HepG2 (cell line): ENCODE results near the gene CNR2. TPM values are rescaled to one million over a fixed set of nuclear protein-coding genes. Genes with fewer than 3 reads are reported as not detected.
A peak's percentile ranks its signal among the peaks of the same experiment; 100 is the strongest.

Source experiments
- GABPA ChIP-seq, 2 experiments: IDR thresholded peaks; 2 replicates each; pipeline ENCODE4 v1.6.1; 2011 to 2016; ENCODE audit warnings: low read depth in 2 of 2, low read length in 1 of 2, missing biosample characterization in 1 of 2, missing genetic modification characterization in 1 of 2
- IKZF5 ChIP-seq: IDR thresholded peaks from 2 replicates; pipeline ENCODE4 v1.6.1; 2018; ENCODE audit warnings: missing genetic modification reagents, mild to moderate bottlenecking, missing compliant biosample characterization
- JUN ChIP-seq: sonication (generic); formaldehyde crosslinking; IDR thresholded peaks from 2 replicates; pipeline ENCODE4 v1.4.0; 2020; ENCODE audit warnings: mild to moderate bottlenecking, missing genetic modification reagents
- MIXL1 ChIP-seq: IDR thresholded peaks from 2 replicates; pipeline ENCODE4 v1.6.1; 2016
- NAIF1 ChIP-seq: sonication (generic); formaldehyde crosslinking; IDR thresholded peaks from 2 replicates; pipeline ENCODE4 v1.5.0; 2020; ENCODE audit warnings: mild to moderate bottlenecking, missing genetic modification reagents, borderline replicate concordance
- NKX3-1 ChIP-seq: sonication (generic); formaldehyde crosslinking; IDR thresholded peaks from 2 replicates; pipeline ENCODE4 v1.5.0; 2020; ENCODE audit warnings: missing genetic modification reagents
- PAXIP1 ChIP-seq: sonication (generic); formaldehyde crosslinking; conservative IDR thresholded peaks from 2 replicates; pipeline ENCODE4 v1.4.0; 2020; ENCODE audit warnings: mild to moderate bottlenecking, missing genetic modification reagents, moderate library complexity
- SAP130 ChIP-seq: IDR thresholded peaks from 2 replicates; pipeline ENCODE4 v1.6.1; 2016; ENCODE audit warnings: low read depth
- TBX2 ChIP-seq: sonication (generic); formaldehyde crosslinking; IDR thresholded peaks from 2 replicates; pipeline ENCODE4 v1.5.0; 2020; ENCODE audit warnings: missing genetic modification reagents, mild to moderate bottlenecking, borderline replicate concordance
- TFDP1 ChIP-seq: IDR thresholded peaks from 2 replicates; pipeline ENCODE4 v1.6.1; 2016; ENCODE audit warnings: missing compliant biosample characterization, missing genetic modification reagents, borderline replicate concordance
- ZBTB14 ChIP-seq: sonication (generic); formaldehyde crosslinking; IDR thresholded peaks from 2 replicates; pipeline ENCODE4 v1.4.0; 2020; ENCODE audit warnings: missing genetic modification reagents
- ZC3H13 ChIP-seq: sonication (generic); formaldehyde crosslinking; IDR thresholded peaks from 2 replicates; pipeline ENCODE4 v1.8.1; 2023; ENCODE audit warnings: mild to moderate bottlenecking, missing genetic modification reagents, moderate library complexity
- ZNF232 ChIP-seq: sonication (generic); formaldehyde crosslinking; IDR thresholded peaks from 2 replicates; pipeline ENCODE4 v1.4.0; 2020; ENCODE audit warnings: missing genetic modification reagents, borderline replicate concordance
- ZNF44 ChIP-seq: sonication (generic); formaldehyde crosslinking; IDR thresholded peaks from 2 replicates; pipeline ENCODE4 v1.5.1; 2020; ENCODE audit warnings: mild to moderate bottlenecking, missing genetic modification reagents
- ZNF530 ChIP-seq: sonication (generic); formaldehyde crosslinking; IDR thresholded peaks from 2 replicates; pipeline ENCODE4 v1.5.0; 2020; ENCODE audit warnings: low read depth, mild to moderate bottlenecking, missing genetic modification reagents
- ZNF546 ChIP-seq: sonication (generic); formaldehyde crosslinking; conservative IDR thresholded peaks from 2 replicates; pipeline ENCODE4 v1.8.1; 2023; ENCODE audit warnings: mild to moderate bottlenecking, missing genetic modification reagents
- ZNF557 ChIP-seq: sonication (generic); formaldehyde crosslinking; IDR thresholded peaks from 2 replicates; pipeline ENCODE4 v1.4.0; 2020; ENCODE audit warnings: missing genetic modification reagents
- ZNF737 ChIP-seq: sonication (generic); formaldehyde crosslinking; IDR thresholded peaks from 2 replicates; pipeline ENCODE4 v1.5.0; 2020; ENCODE audit warnings: missing genetic modification reagents, mild to moderate bottlenecking, borderline replicate concordance
- ZNF740 ChIP-seq: sonication (generic); formaldehyde crosslinking; IDR thresholded peaks from 2 replicates; pipeline ENCODE4 v1.4.0; 2020; ENCODE audit warnings: missing genetic modification reagents
- ZNF891 ChIP-seq: sonication (generic); formaldehyde crosslinking; IDR thresholded peaks from 2 replicates; pipeline ENCODE4 v1.5.0; 2020; ENCODE audit warnings: mild to moderate bottlenecking, missing genetic modification reagents
- polyA plus RNA-seq, 8 experiments: library from polyadenylated mRNA; depleted of rRNA in 3 of 8; stranded (reverse) in 7 of 8; unstranded in 1 of 8; fragments of >200 nt; fragmentation: Illumina TruSeq in 4 of 8; extraction: Trizol in 4 of 8; gene quantifications; 2 replicates each; pipeline versions ENCODE4 v1.2.1 to v1.2.3, GENCODE V29; 2011 to 2016; ENCODE audit warnings: low read depth in 4 of 8, missing spikeins in 1 of 8, mixed read lengths in 1 of 8; ENCODE audit not compliant: insufficient read depth in 1 of 8
- total RNA-seq, 5 experiments: library from RNA; depleted of rRNA; stranded (reverse); fragments of >200 nt; fragmentation: Illumina TruSeq; extraction: Trizol; gene quantifications; 2 replicates each; pipeline ENCODE4 v1.2.3, GENCODE V29; 2016; ENCODE audit warnings: low read depth in 1 of 5

The CNR2 gene
- total and polyA plus RNA-seq, 2 of the 13 experiments (the other 11 are each of a cell fraction or from before 2014, with no cell fraction given) = not detected

GRCh38 chr1:23958810-23959460 is 45.8 kb upstream of the CNR2 start (continued):
- no peak; the same call in 1 of the 2 replicates for TF ChIP-seq ZNF891 (CRISPR knock-in tag)
- no peak for TF ChIP-seq ZNF530 (CRISPR knock-in tag)
- peak; percentile 68; the same call in 1 of the 2 replicates for TF ChIP-seq MIXL1 (CRISPR knock-in tag)
- TF ChIP-seq ZC3H13 = peak; percentile 14; the same call in 1 of the 2 replicates
- peak; percentile 63; the same call in 1 of the 2 replicates for TF ChIP-seq ZNF546 (CRISPR knock-in tag)
- peak; percentile 54; the same call in 1 of the 2 replicates for TF ChIP-seq TBX2
- 0 out of 2 replicates have a peak, but pooled peaks have one; percentile 7 for TF ChIP-seq ZNF557
- TF ChIP-seq ZBTB14 (CRISPR knock-in tag) = no peak
- peak; percentile 24; the same call in 1 of the 2 replicates for TF ChIP-seq ZNF740 (CRISPR knock-in tag)
- no peak for TF ChIP-seq ZNF737 (CRISPR knock-in tag)
- TF ChIP-seq ZNF44 = peak; percentile 42; the same call in 1 of the 2 replicates
- peak; percentile 79 for TF ChIP-seq TFDP1 (CRISPR knock-in tag)
- peak; percentile 44 for TF ChIP-seq GABPA (IDR thresholded peaks at IDR 0.05; ENCODE audit: low read depth, low read length)
- peak; percentile 83 for TF ChIP-seq GABPA (CRISPR knock-in tag; IDR thresholded peaks at IDR 0.05; ENCODE audit: low read depth)
- peak; percentile 43; the same call in 1 of the 2 replicates for TF ChIP-seq JUN (CRISPR knock-in tag)
- TF ChIP-seq ZNF232 (CRISPR knock-in tag) = 0 out of 2 replicates have a peak, but pooled peaks have one; percentile 18
- TF ChIP-seq NKX3-1 (CRISPR knock-in tag) = 0 out of 2 replicates have a peak, but pooled peaks have one; percentile 7
- peak; percentile 15; the same call in 1 of the 2 replicates for TF ChIP-seq SAP130 (CRISPR knock-in tag)
- TF ChIP-seq IKZF5 (CRISPR knock-in tag) = 0 out of 2 replicates have a peak, but pooled peaks have one; percentile 1
- TF ChIP-seq PAXIP1 (CRISPR knock-in tag) = peak; percentile 36
- TF ChIP-seq NAIF1 (CRISPR knock-in tag) = peak; percentile 27; the same call in 1 of the 2 replicates
